ENCODE data around the gene CCDC50. TPM values are rescaled to one million over a fixed set of nuclear protein-coding genes. Genes with fewer than 3 reads are reported as not detected.
A peak's percentile ranks its signal among the peaks of the same experiment; 100 is the strongest.

CCDC50 gene
- total and polyA plus RNA-seq, 7 donors, result 15.4 to 41.5 (median 27.6) TPM

- ATAC-seq (no peak), DNase-seq (no peak)
- no peak overlapping the region for H3K27ac ChIP-seq
- H3K36me3 ChIP-seq (ENCODE audit: insufficient read depth in 1 of 2, low read depth in 1 of 2), result no peaks in the 10 kb centered on the region
- intact Hi-C loops (cut with DNase I), result no loop called here
- no peak for TF ChIP-seq CTCF (IDR thresholded peaks at IDR 0.05)
- H3K9me3 ChIP-seq, result no peaks in the 10 kb centered on the region
- H3K27me3 ChIP-seq (ENCODE audit: insufficient read depth in 3 of 3, low read length in 2 of 3), result no peaks in the 10 kb centered on the region
- no peaks in the 10 kb centered on the region for H3K4me1 ChIP-seq
- WGBS, 3 donors, result 72 to 87% (median 80%) methylated on average over 5 of the region's 5 CpGs
- no peak overlapping the region for H3K4me3 ChIP-seq
Observed at GRCh38 chr3:191314109-191314728, 15.0 kb upstream of the CCDC50 start.

- TF ChIP-seq CTCF (IDR thresholded peaks at IDR 0.05), result no peak
- no peaks in the 10 kb centered on the region for H3K4me1 ChIP-seq
- WGBS, 3 donors, result 93 to 96% (median 96%) methylated on average over 38 to 40 of the region's 40 CpGs
- H3K36me3 ChIP-seq (ENCODE audit: insufficient read depth in 1 of 2, low read depth in 1 of 2), result no peaks in the 10 kb centered on the region
- H3K4me3 ChIP-seq, result no peak overlapping the region
- no peak overlapping the region for H3K27ac ChIP-seq
- ATAC-seq (no peak), DNase-seq (peak in 1 of 2 donors; percentile 42)
- no peaks in the 10 kb centered on the region for H3K9me3 ChIP-seq
- intact Hi-C loops (cut with DNase I), result no loop called here
- no peaks in the 10 kb centered on the region for H3K27me3 ChIP-seq (ENCODE audit: insufficient read depth in 3 of 3, low read length in 2 of 3)
Observed at GRCh38 chr3:191316876-191317603, 12.2 kb upstream of the CCDC50 start.

- H3K4me1 ChIP-seq, result no peaks in the 10 kb centered on the region
Observed at GRCh38 chr3:191320316-191320715, 8.9 kb upstream of the CCDC50 start.

GRCh38 chr3:191321019-191321767 is 8.0 kb upstream of the CCDC50 start:
- 93 to 95% (median 94%) methylated on average over 4 of the region's 4 CpGs for WGBS, 3 donors
- intact Hi-C loops (cut with DNase I), result no loop called here
- no peaks in the 10 kb centered on the region for H3K36me3 ChIP-seq (ENCODE audit: insufficient read depth in 1 of 2, low read depth in 1 of 2)
- H3K4me3 ChIP-seq, result no peak overlapping the region
- no peak overlapping the region for H3K27ac ChIP-seq
- ATAC-seq, result no peak
- H3K27me3 ChIP-seq (ENCODE audit: insufficient read depth in 3 of 3, low read length in 2 of 3), result no peaks in the 10 kb centered on the region
- H3K9me3 ChIP-seq, result no peaks in the 10 kb centered on the region
- no peak for TF ChIP-seq CTCF (IDR thresholded peaks at IDR 0.05)
- no peak for DNase-seq
- no peaks in the 10 kb centered on the region for H3K4me1 ChIP-seq

More at GRCh38 chr3:191320316-191320715, 8.9 kb upstream of the CCDC50 start:
- TF ChIP-seq CTCF (IDR thresholded peaks at IDR 0.05), result no peak
- intact Hi-C loops (cut with DNase I), result no loop called here
- Histone ChIP-seq H3K27me3 (ENCODE audit: insufficient read depth in 3 of 3, low read length in 2 of 3) (no peaks in the 10 kb centered on the region), H3K9me3 (no peaks in the 10 kb centered on the region), H3K36me3 (ENCODE audit: insufficient read depth in 1 of 2, low read depth in 1 of 2) (no peaks in the 10 kb centered on the region), H3K4me3 (no peak overlapping the region), H3K27ac (no peak overlapping the region)
- no peak for DNase-seq
- ATAC-seq, result no peak
- WGBS, 3 donors, result 71 to 72% (median 72%) methylated on average over 5 of the region's 5 CpGs

All from psoas muscle (tissue), 8 donors.